ENCODE data around the gene LAD1.

DNA sequence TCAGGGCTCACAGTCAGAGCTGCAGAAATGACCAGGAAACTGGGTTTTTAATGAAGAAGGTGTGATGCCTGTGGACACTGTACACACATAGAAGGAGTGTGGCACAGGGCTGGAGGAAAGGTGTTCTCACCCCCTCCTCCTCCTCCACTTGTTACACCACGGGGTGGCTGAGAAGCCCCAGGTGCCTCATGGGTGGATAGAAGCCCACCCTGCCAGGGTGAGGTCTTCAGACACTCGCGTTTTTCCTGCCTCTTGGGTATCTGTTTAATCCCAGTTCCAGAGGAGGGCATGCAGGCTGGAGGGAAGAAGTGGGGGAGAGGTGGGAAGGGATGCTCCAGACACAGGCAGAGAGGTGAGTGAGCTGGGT, 9.7 kb upstream of the LAD1 start:
- TF ChIP-seq, protein P1, sequence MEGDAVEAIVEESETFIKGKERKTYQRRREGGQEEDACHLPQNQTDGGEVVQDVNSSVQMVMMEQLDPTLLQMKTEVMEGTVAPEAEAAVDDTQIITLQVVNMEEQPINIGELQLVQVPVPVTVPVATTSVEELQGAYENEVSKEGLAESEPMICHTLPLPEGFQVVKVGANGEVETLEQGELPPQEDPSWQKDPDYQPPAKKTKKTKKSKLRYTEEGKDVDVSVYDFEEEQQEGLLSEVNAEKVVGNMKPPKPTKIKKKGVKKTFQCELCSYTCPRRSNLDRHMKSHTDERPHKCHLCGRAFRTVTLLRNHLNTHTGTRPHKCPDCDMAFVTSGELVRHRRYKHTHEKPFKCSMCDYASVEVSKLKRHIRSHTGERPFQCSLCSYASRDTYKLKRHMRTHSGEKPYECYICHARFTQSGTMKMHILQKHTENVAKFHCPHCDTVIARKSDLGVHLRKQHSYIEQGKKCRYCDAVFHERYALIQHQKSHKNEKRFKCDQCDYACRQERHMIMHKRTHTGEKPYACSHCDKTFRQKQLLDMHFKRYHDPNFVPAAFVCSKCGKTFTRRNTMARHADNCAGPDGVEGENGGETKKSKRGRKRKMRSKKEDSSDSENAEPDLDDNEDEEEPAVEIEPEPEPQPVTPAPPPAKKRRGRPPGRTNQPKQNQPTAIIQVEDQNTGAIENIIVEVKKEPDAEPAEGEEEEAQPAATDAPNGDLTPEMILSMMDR (conservative IDR thresholded peaks at IDR 0.05; ENCODE audit: low read length): no peak
- TF ChIP-seq EZH2phosphoT487 (IDR thresholded peaks at IDR 0.05; ENCODE audit: borderline replicate concordance): no peak
